ENCODE data around the gene PIP5K1B. TPM values are rescaled to one million over a fixed set of nuclear protein-coding genes. Genes with fewer than 3 reads are reported as not detected.

PIP5K1B gene
- total and polyA plus RNA-seq, 2 of the 13 experiments (the other 11 are each of a cell fraction or from before 2014, with no cell fraction given): 15.8 to 17.5 TPM

DNA sequence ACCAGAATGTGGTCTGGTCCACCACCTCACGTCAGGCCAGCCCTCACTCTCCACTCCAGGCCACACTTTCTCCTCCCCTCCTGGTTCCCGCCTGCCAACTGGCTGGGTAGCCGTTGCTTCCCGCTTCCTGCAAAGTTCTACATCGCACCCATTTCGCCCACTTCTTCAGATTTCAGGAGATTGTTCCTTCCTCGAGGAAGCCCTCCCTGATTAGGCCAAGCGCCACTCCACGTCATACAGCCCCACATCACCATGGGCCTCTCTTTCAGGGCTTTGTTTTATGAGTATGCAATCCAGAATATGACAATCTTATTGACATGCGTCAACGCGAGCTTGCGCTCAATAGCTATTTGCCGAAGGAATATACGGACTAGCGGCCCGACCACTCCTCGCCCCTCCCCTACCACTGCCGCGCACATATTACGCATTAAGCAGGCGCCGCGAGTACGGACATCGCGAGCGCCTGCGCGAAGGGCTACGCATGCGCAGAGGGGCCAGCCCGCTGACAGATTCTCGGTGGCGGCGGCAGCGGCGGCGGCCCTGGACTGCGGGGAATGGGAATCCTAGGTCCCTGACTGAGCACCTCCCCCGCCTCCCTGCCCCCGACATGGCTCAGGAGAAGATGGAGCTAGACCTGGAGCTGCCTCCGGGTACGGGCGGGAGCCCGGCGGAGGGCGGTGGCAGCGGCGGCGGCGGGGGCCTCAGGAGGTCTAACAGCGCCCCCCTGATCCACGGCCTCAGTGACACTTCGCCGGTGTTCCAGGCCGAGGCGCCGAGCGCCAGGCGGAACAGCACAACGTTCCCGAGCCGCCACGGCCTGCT, 74.7 kb downstream of the PIP5K1B start (continued):
- no peak; a peak in 1 of 4 replicates for TF ChIP-seq REST (IDR thresholded peaks at IDR 0.05; ENCODE audit: borderline replicate concordance in 1 of 2, low read depth in 1 of 2, low read length in 2 of 2)
- TF ChIP-seq, protein P1, sequence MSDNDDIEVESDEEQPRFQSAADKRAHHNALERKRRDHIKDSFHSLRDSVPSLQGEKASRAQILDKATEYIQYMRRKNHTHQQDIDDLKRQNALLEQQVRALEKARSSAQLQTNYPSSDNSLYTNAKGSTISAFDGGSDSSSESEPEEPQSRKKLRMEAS (IDR thresholded peaks at IDR 0.05): peak; percentile 75
- no peak for TF ChIP-seq RAD51 (IDR thresholded peaks at IDR 0.05; ENCODE audit: borderline replicate concordance)
- 0 out of 2 replicates have a peak, but pooled peaks have one; percentile 6 for TF ChIP-seq HNF4A (CRISPR knock-in tag; IDR thresholded peaks at IDR 0.05)
- peak; percentile 54; the same call in 1 of the 2 replicates for TF ChIP-seq TARDBP (CRISPR knock-in tag; IDR thresholded peaks at IDR 0.05)
- TF ChIP-seq NCOR1 (IDR thresholded peaks at IDR 0.05; ENCODE audit: borderline replicate concordance, low read length): no peak
- no peak; the same call in 1 of the 2 replicates for TF ChIP-seq ZNF280D (CRISPR knock-in tag; IDR thresholded peaks at IDR 0.05)
- TF ChIP-seq ZFP62 (CRISPR knock-in tag; IDR thresholded peaks at IDR 0.05): no peak
- TF ChIP-seq, protein P2, sequence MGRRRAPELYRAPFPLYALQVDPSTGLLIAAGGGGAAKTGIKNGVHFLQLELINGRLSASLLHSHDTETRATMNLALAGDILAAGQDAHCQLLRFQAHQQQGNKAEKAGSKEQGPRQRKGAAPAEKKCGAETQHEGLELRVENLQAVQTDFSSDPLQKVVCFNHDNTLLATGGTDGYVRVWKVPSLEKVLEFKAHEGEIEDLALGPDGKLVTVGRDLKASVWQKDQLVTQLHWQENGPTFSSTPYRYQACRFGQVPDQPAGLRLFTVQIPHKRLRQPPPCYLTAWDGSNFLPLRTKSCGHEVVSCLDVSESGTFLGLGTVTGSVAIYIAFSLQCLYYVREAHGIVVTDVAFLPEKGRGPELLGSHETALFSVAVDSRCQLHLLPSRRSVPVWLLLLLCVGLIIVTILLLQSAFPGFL (CRISPR knock-in tag; IDR thresholded peaks at IDR 0.05): no peak
- TF ChIP-seq ZNF747 (CRISPR knock-in tag; IDR thresholded peaks at IDR 0.05; ENCODE audit: borderline replicate concordance): peak; percentile 83; the same call in 1 of the 2 replicates
